Erythroblast (primary cell): ENCODE measurements around the gene MIA2.

Experiments
- DNase-seq, 2 experiments: peaks; one replicate each; lab custom pipeline; 2025; lab: John Stamatoyannopoulos, UW
- GATA1 ChIP-seq: IDR thresholded peaks from 2 replicates; pipeline ENCODE4 v1.6.1; 2011; ENCODE audit warnings: low read depth, mild to moderate bottlenecking, control low read depth, low read length, moderate library complexity
- POLR2A ChIP-seq: IDR thresholded peaks from 2 replicates; pipeline ENCODE4 v1.6.1; 2011; ENCODE audit warnings: mild to moderate bottlenecking, low read length

The MIA2 gene

DNA sequence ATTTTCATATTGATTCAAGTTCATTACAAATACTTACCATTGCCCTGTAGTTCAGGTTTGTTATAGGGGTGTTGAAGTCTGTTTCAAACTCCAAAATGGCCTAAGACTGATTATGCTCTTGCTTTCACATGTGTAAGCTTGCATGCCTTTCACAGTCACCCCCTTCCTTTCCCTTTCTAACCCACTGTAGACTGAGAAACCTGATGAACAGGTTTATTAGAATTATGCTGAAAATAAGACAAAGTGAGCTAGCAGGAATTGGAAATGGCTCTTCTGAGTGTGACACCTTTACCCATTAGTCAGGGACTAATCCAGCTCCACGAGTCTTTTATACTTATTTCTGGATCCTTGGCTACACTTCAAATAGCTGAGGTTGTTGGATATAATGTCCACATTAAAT, 159.6 kb downstream of the MIA2 start:
- TF ChIP-seq GATA1 (no peak), POLR2A (no peak)

DNA sequence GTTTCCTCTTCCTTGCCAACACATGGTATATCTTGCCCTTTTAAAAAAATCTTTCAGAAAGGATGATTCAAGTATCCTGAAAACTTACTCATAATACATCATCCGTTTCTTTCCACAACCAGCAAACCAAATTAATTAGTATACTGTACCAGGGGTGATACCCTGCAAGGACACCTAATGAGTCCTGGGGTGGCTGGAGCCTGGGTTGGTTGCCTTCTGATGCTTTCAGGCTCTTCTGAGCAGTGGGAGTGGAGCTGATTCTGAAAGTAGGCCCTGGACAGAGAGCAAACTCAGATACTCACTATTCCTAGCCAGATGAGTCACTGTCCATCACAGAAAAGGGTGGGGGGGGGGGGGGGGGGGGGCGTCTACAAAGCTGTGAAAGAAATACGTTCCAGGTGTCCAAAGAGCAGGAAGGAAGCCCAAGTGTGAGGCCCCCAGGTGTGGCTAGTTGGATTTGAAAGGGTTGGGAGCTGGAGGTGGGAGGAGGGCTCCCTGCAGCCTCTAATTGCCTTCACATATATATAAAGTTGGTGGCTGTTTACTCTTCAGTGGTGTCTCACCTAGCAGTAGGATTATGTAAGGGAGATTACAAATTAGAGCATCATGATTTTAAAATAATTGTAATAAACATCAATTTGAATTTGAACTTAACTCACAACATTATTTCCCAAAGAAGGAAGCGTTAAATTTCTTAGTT, 162.0 kb downstream of the MIA2 start:
- DNase-seq: no peak

More for the DNA sequence above, 159.6 kb downstream of the MIA2 start:
- no peak for DNase-seq

DNA sequence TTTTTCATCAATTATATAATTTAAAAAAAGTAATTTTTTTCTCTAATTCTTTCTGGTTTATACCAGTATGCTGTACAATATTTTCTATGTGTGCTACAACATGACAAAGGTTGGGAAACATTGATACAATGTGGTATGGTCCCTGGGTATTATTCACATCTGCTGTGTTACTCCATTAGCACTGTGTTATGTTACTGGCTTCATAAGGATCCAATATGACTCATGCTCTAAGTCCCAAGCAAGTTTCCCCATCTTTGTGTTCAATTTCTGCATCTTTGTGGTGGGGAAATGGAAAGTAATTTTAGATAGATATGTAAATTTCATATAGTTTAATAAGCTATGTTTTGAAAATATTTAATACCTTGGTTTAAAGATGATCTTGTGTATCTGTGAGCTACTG, 162.7 kb downstream of the MIA2 start:
- TF ChIP-seq POLR2A (no peak), GATA1 (no peak)
- no peak for DNase-seq

More for the DNA sequence above, 162.0 kb downstream of the MIA2 start:
- TF ChIP-seq GATA1: no peak
- no peak for TF ChIP-seq POLR2A

GRCh38 chr14:39398382-39398781, 164.7 kb downstream of the MIA2 start:
- no peak for DNase-seq
- TF ChIP-seq POLR2A: no peak
- no peak for TF ChIP-seq GATA1

DNA sequence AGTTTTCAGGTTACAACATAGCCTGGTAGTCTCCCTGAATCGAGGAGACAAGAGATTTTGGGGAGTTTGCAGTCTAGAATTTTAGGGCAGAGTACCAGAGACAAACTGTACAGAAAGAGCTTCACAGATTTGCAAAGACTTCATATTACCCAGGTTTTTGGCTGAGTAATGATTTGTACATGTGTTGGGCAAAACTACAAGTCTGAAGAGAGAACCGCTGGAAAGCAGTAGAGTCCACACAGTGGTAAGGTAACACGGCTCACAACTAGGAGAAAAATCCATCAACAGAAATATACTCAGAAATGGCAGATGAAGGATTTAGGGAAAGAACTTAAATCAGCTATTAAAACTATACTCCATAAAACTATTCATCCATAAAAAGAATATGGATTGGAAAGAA, 172.8 kb downstream of the MIA2 start:
- TF ChIP-seq GATA1: no peak
- TF ChIP-seq POLR2A: no peak
- no peak for DNase-seq

- no peak for TF ChIP-seq GATA1
- no peak for TF ChIP-seq POLR2A
- peak in 1 of 2 experiments; percentile 4 for DNase-seq
Measured at GRCh38 chr14:39416072-39416471, 182.4 kb downstream of the MIA2 start.

DNA sequence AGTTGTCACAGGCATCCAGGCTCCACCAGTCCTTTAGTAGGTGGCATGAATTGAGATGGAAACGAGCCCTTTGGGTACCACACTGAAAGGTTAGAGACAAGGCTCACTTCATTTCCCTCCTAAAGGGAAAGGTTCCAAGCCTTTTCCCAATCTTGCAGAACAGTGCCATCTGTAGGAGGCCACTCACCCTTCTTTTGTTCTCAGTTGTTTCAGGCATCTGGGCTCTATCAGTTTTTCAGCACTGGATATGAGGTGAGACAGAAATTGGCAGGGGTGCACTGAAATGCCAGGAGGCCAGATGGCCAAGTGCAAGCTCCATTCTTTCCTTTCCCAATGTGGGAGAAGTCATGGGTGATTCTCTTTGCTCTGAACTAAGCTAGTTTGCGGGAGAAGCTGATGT, 183.3 kb downstream of the MIA2 start:
- DNase-seq: peak; percentile 20 to 21
- no peak for TF ChIP-seq POLR2A

DNA sequence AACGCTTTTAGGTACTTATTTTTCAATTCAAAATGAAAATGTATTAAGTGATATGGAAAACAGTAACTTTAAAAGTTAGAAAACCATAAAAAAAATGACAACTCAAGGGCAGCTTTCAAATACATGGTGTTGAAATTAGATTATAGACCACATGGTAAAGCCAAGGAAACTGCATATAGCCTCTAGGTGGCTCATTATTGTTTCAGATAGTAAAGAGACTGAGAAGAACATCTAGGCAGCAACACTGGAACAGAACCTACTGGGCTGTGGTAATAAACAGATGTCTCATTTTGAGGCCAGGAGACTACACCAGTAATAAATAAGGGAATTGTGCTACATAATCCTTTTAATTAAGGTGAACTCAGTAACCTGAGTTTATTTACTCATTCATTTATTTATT, 185.6 kb downstream of the MIA2 start:
- TF ChIP-seq GATA1 (no peak), POLR2A (no peak)
- no peak for DNase-seq

- TF ChIP-seq POLR2A: no peak
- TF ChIP-seq GATA1: no peak
- DNase-seq: no peak
Measured at GRCh38 chr14:39422243-39422642, 188.5 kb downstream of the MIA2 start.

DNA sequence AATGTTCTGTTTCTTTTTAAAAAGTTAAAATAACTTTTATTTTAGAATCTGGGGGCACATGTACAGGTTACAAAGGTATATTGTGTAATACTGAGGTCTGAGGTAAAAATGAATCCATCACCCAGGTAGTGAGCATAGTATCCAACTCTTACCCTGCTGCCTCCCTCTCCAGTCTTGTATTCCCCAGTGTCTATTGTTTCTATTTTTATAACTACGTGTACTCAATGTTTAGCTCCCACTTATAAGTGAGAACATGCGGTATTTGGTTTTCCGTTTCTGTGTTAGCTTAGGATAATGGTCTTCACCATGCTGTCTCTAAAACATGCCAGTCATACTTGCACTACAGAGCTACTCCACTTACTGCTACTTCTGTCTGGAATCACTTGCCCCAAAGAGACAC, 190.1 kb downstream of the MIA2 start:
- TF ChIP-seq POLR2A: no peak
- no peak for TF ChIP-seq GATA1
- DNase-seq: no peak

DNA sequence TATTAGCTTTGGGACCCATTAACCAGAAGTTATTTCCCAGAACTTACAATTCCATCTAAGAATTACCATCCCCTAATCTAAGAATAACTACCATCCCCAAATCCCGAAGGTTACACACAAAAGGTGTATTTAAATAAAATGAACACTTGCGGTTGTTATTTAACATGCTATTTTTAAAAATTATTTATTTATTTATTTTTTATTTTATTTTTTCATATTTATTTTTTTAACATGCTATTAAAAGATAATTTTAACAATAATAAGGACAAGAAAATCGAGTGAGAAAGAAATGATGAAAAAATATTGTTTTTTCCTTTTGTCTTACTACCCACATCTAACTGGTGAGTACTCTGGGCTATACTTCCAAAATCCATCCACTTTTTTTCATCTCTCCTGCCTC, 192.2 kb downstream of the MIA2 start:
- TF ChIP-seq POLR2A (no peak), GATA1 (no peak)
- no peak for DNase-seq

DNA sequence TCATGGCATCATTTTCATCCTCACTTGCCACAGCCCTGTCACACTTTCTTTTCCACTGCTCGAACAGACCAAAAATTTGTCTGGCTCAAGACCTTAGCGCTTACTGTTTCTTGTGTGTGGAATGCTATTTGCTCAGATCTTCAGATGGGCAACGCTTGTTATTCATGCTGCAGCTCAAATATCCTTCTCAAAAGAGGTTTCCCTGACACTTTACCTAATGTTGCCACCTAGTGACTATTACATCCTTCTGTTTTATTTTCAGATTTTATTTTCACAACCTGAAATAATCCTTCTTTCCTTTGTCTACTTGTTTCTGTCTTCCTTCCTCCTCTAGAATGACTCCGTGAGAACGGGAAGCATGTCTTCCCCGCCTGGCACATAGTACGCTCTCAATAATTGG, 192.9 kb downstream of the MIA2 start:
- DNase-seq: peak in 1 of 2 experiments; percentile 18
- TF ChIP-seq GATA1 (no peak), POLR2A (no peak)

DNA sequence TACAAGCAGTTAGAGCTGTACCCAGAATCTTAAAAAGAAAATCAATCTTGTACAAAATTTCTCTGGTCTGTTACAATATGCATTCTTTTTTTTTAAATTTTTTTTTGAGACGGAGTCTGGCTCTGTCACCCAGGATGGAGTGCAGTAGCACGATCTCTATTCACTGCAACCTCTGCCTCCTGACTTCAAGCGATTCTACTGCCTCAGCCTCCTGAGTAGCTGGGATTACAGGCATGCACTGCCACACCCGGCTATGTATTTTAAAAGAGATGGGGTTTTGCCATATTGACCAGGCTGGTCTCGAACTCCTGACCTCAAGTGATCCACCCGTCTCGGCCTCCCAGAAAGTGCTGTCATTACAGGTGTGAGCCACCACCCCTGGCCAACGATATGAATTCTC, 194.4 kb downstream of the MIA2 start:
- TF ChIP-seq POLR2A (no peak), GATA1 (no peak)
- DNase-seq: no peak

GRCh38 chr14:39430762-39431415, 197.2 kb downstream of the MIA2 start:
- DNase-seq: peak; percentile 67 to 78
- TF ChIP-seq POLR2A (no peak), GATA1 (no peak)
